Fibroblast of the aortic adventitia (primary cell): Measurements from ENCODE around the gene DCAF4. TPM values are rescaled to one million over a fixed set of nuclear protein-coding genes. Genes with fewer than 3 reads are reported as not detected.

Experiments
- DNase-seq: peaks from one replicate; pipeline ENCODE4 v3.0.0-alpha.2; 2010; ENCODE audit warnings: low read depth
- H3K4me3 ChIP-seq: 2 replicates; pipeline ENCODE4 v1.5.1; 2011; ENCODE audit warnings: low read depth, mild to moderate bottlenecking, control low read depth, low read length, moderate library complexity
- CTCF ChIP-seq: IDR thresholded peaks from 2 replicates; pipeline ENCODE4 v1.5.1; 2011; ENCODE audit warnings: mild to moderate bottlenecking, low read length, control low read depth, inconsistent platforms; ENCODE audit not compliant: insufficient read depth
- total RNA-seq: library from RNA; depleted of rRNA; stranded (reverse); fragments of >200 nt; gene quantifications from 2 replicates; pipeline ENCODE4 v1.2.3, GENCODE V29; 2012; ENCODE audit warnings: low replicate concordance

Gene DCAF4
- total RNA-seq, 1 donor = 20.6 TPM

GRCh38 chr14:72925815-72926291 is 411 bp upstream of the DCAF4 start:
- peak overlapping the region; percentile 76 for H3K4me3 ChIP-seq
- no peak for DNase-seq
- no peak for TF ChIP-seq CTCF

- no peak overlapping the region for H3K4me3 ChIP-seq
- TF ChIP-seq CTCF = no peak
- DNase-seq = no peak
These were observed 2.6 kb downstream of the DCAF4 start for GRCh38 chr14:72928872-72929271.

- no peak for TF ChIP-seq CTCF
- no peak overlapping the region for H3K4me3 ChIP-seq
- DNase-seq = no peak
These were observed 3.2 kb downstream of the DCAF4 start for GRCh38 chr14:72929316-72930080.

GRCh38 chr14:72932893-72933292 is 6.6 kb downstream of the DCAF4 start:
- no peak for DNase-seq
- TF ChIP-seq CTCF = no peak
- no peak overlapping the region for H3K4me3 ChIP-seq

- no peak overlapping the region for H3K4me3 ChIP-seq
- DNase-seq = no peak
- no peak for TF ChIP-seq CTCF
These were observed 13.4 kb downstream of the DCAF4 start for GRCh38 chr14:72939630-72940029.

GRCh38 chr14:72941286-72941985 is 15.2 kb downstream of the DCAF4 start:
- TF ChIP-seq CTCF = no peak
- no peak for DNase-seq
- no peak overlapping the region for H3K4me3 ChIP-seq
